ENCODE data around the gene GTF3C1. TPM values are rescaled to one million over a fixed set of nuclear protein-coding genes. Genes with fewer than 3 reads are reported as not detected.

GTF3C1 gene
- total and polyA plus RNA-seq, 4 donors, result 15.3 to 28.0 (median 22.2) TPM

Other genes with a start within 250 kb of the GTF3C1 start
- 10 to 100 TPM; 18.0 to 61.9 TPM for gene IL4R, start 235.9 kb downstream of the GTF3C1 start, total RNA-seq
- gene IL4R, start 235.9 kb downstream of the GTF3C1 start, polyA plus RNA-seq, result 10 to 100 TPM; 15.5 to 41.8 TPM
- under 1 TPM; 0.42 to 0.84 TPM for gene IL21R, start 147.7 kb downstream of the GTF3C1 start, total RNA-seq
- gene IL21R, start 147.7 kb downstream of the GTF3C1 start, polyA plus RNA-seq, result under 1 TPM; 0.19 to 0.37 TPM
- gene KATNIP, start 231 bp upstream of the GTF3C1 start, total RNA-seq, result 1 to 10 TPM; 6.4 to 6.5 TPM
- 1 to 10 TPM; 2.0 to 2.5 TPM for gene KATNIP, start 231 bp upstream of the GTF3C1 start, polyA plus RNA-seq

Data from liver (tissue), 4 donors.